H1 (cell line): ENCODE results near the gene BARX1. TPM values are rescaled to one million over a fixed set of nuclear protein-coding genes. Genes with fewer than 3 reads are reported as not detected.

ENCODE experiments used
- CTCF ChIA-PET: fragments of 300-600 bp; sonication (Branson Sonifier 250); formaldehyde crosslinking; loops from one replicate; lab custom pipeline; 2021; ENCODE audit not compliant: partially characterized antibody; lab: Charles Lee
- POLR2A ChIA-PET: fragments of 300-600 bp; sonication (Branson Sonifier 250); formaldehyde crosslinking; loops from one replicate; lab custom pipeline; 2021; ENCODE audit warnings: inconsistent platforms; ENCODE audit not compliant: partially characterized antibody; lab: Charles Lee
- DNase-seq, 2 experiments: peaks; one replicate each; pipeline versions ENCODE4 v3.0.0 to v3.0.0-alpha.2; 2010 to 2022; ENCODE audit warnings: low spot score in 2 of 2, low read depth in 1 of 2, mixed read lengths in 1 of 2
- FAIRE-seq: peaks from 2 replicates; lab custom pipeline; 2011; peaks lifted over from hg19 to GRCh38; lab: Jason Lieb, UNC
- H2AFZ ChIP-seq: 2 replicates; pipeline ENCODE4 v1.8.1; 2012; ENCODE audit warnings: low read length, inconsistent platforms
- H2AK5ac ChIP-seq: 2 replicates; pipeline ENCODE4 v1.6.1; 2013; ENCODE audit warnings: low read depth, low read length
- H2BK120ac ChIP-seq: replicated peaks from 2 replicates; pipeline ENCODE3; 2013; ENCODE audit warnings: low read depth, low read length, inconsistent platforms
- H2BK12ac ChIP-seq: 2 replicates; pipeline ENCODE4 v1.6.1; 2013; ENCODE audit warnings: low read depth, low read length
- H2BK15ac ChIP-seq: 2 replicates; pipeline ENCODE4 v1.6.1; 2013; ENCODE audit warnings: low read length
- H2BK20ac ChIP-seq: 2 replicates; pipeline ENCODE4 v1.6.1; 2013; ENCODE audit warnings: low read length
- H2BK5ac ChIP-seq: 2 replicates; pipeline ENCODE4 v1.6.1; 2013; ENCODE audit warnings: low read depth, low read length
- H3K14ac ChIP-seq: 2 replicates; pipeline ENCODE4 v1.6.1; 2013; ENCODE audit warnings: inconsistent platforms; ENCODE audit not compliant: insufficient read length
- H3K18ac ChIP-seq: 2 replicates; pipeline ENCODE4 v1.6.1; 2013; ENCODE audit warnings: low read length; ENCODE audit errors: extremely low read depth
- H3K23ac ChIP-seq: 2 replicates; pipeline ENCODE4 v1.6.1; 2013; ENCODE audit warnings: inconsistent platforms; ENCODE audit not compliant: insufficient read length
- H3K23me2 ChIP-seq: 2 replicates; pipeline ENCODE4 v1.6.1; 2013; ENCODE audit warnings: low read depth, low read length
- H3K27ac ChIP-seq: 2 replicates; pipeline ENCODE4 v1.6.1; 2011; ENCODE audit warnings: low read depth, low read length, inconsistent platforms
- H3K27me3 ChIP-seq, 4 experiments: replicated peaks in 1 of 4; 1 replicate in 1 of 4; 2 replicates in 3 of 4; pipeline versions ENCODE4 v1.6.1 to v1.8.1; 2011 to 2013; ENCODE audit warnings: low read length in 3 of 4, mild to moderate bottlenecking in 3 of 4, inconsistent platforms in 2 of 4, mixed read lengths in 2 of 4, moderate library complexity in 1 of 4; ENCODE audit not compliant: control insufficient read depth in 3 of 4, insufficient read depth in 3 of 4; ENCODE audit errors: extremely low read depth in 1 of 4
- H3K36me3 ChIP-seq, 4 experiments: 2 replicates each; pipeline versions ENCODE4 v1.6.1 to v1.8.1; 2011 to 2013; ENCODE audit warnings: mild to moderate bottlenecking in 4 of 4, low read length in 3 of 4, moderate library complexity in 2 of 4, control low read depth in 1 of 4, inconsistent platforms in 1 of 4; ENCODE audit not compliant: insufficient read depth in 4 of 4, control insufficient read depth in 2 of 4
- H3K4ac ChIP-seq: replicated peaks from 2 replicates; pipeline ENCODE3; 2013; ENCODE audit warnings: low read length, low read depth, mixed read lengths, inconsistent platforms; ENCODE audit not compliant: insufficient read length
- H3K4me1 ChIP-seq, 4 experiments: replicated peaks in 1 of 4; 1 replicate in 1 of 4; 2 replicates in 3 of 4; pipeline versions ENCODE4 v1.6.1 to v1.8.1; 2011 to 2013; ENCODE audit warnings: low read length in 3 of 4, inconsistent platforms in 2 of 4, mixed read lengths in 1 of 4; ENCODE audit not compliant: insufficient read depth in 4 of 4, control insufficient read depth in 3 of 4
- H3K4me2 ChIP-seq, 2 experiments: 2 replicates each; pipeline versions ENCODE4 v1.6.1 to v1.8.1; 2011 to 2013; ENCODE audit warnings: low read depth in 2 of 2, low read length in 2 of 2, control low read depth in 1 of 2, inconsistent platforms in 1 of 2, mild to moderate bottlenecking in 1 of 2; ENCODE audit not compliant: insufficient read depth in 1 of 2
- H3K4me3 ChIP-seq, 4 experiments: fragments of 200-600, 300-600 bp in 1 of 4; sonication (generic), shearing (Covaris generic), sonication (Bioruptor Twin) in 1 of 4; 2 replicates each; pipeline versions ENCODE4 v1.5.1 to v1.8.1; 2011 to 2016; ENCODE audit warnings: low read length in 4 of 4, low read depth in 3 of 4, control low read depth in 2 of 4, inconsistent platforms in 2 of 4, mild to moderate bottlenecking in 2 of 4, mixed read lengths in 1 of 4, moderate library complexity in 1 of 4; ENCODE audit not compliant: insufficient read depth in 2 of 4; ENCODE audit errors: extremely low read depth in 1 of 4
- H3K56ac ChIP-seq: replicated peaks from 2 replicates; pipeline ENCODE3; 2013; ENCODE audit warnings: low read depth, mild to moderate bottlenecking, mixed read lengths, low read length, inconsistent platforms; ENCODE audit not compliant: insufficient read length
- H3K79me1 ChIP-seq: 2 replicates; pipeline ENCODE4 v1.6.1; 2013; ENCODE audit warnings: low read depth, low read length, control low read depth
- H3K79me2 ChIP-seq, 2 experiments: 2 replicates each; pipeline versions ENCODE4 v1.6.1 to v1.8.1; 2012 to 2013; ENCODE audit warnings: low read length in 2 of 2, mild to moderate bottlenecking in 2 of 2, inconsistent platforms in 1 of 2; ENCODE audit not compliant: insufficient read depth in 2 of 2, control insufficient read depth in 1 of 2
- H3K9ac ChIP-seq, 4 experiments: replicated peaks in 1 of 4; 1 replicate in 1 of 4; 2 replicates in 3 of 4; pipeline versions ENCODE4 v1.6.1 to v1.8.1; 2011 to 2013; ENCODE audit warnings: low read depth in 3 of 4, low read length in 3 of 4, control low read depth in 2 of 4, mild to moderate bottlenecking in 2 of 4, moderate library complexity in 2 of 4, inconsistent platforms in 1 of 4; ENCODE audit errors: extremely low read depth in 1 of 4
- H3K9me3 ChIP-seq, 2 experiments: 2 replicates each; pipeline versions ENCODE4 v1.6.1 to v1.8.1; 2012 to 2013; ENCODE audit warnings: mild to moderate bottlenecking in 2 of 2, moderate library complexity in 2 of 2, control low read depth in 1 of 2, inconsistent platforms in 1 of 2, low read depth in 1 of 2, low read length in 1 of 2, mixed read lengths in 1 of 2; ENCODE audit not compliant: insufficient read depth in 2 of 2
- H4K20me1 ChIP-seq, 2 experiments: replicated peaks in 1 of 2; 2 replicates each; pipeline versions ENCODE3 to v1.8.1; 2011 to 2013; ENCODE audit warnings: inconsistent platforms in 2 of 2, low read length in 2 of 2, mild to moderate bottlenecking in 1 of 2; ENCODE audit not compliant: insufficient read depth in 2 of 2, control insufficient read depth in 1 of 2
- H4K5ac ChIP-seq: 2 replicates; pipeline ENCODE4 v1.6.1; 2013; ENCODE audit warnings: low read length, low read depth, mixed read lengths, inconsistent platforms; ENCODE audit not compliant: insufficient read length
- H4K8ac ChIP-seq: 2 replicates; pipeline ENCODE4 v1.8.0; 2013; ENCODE audit warnings: mild to moderate bottlenecking, moderate library complexity, low read length, inconsistent platforms; ENCODE audit not compliant: insufficient read depth; ENCODE audit errors: extremely low read depth
- H4K91ac ChIP-seq: replicated peaks from 2 replicates; pipeline ENCODE3; 2013; ENCODE audit warnings: low read length, mixed read lengths, inconsistent platforms; ENCODE audit not compliant: insufficient read length
- ASH2L ChIP-seq: fragments of 200-600, 300-600 bp; sonication (generic); IDR thresholded peaks from one replicate; pipeline ENCODE4 v1.7.1; 2017; ENCODE audit warnings: low read length
- CBX5 ChIP-seq: fragments of 300-800, 300-1000 bp; sonication (generic); IDR thresholded peaks from 2 replicates; pipeline ENCODE4 v1.7.1; 2016; ENCODE audit warnings: antibody characterized with exemption, low read length, low read depth
- CBX8 ChIP-seq: fragments of 300-800, 300-1000 bp; sonication (generic); IDR thresholded peaks from 2 replicates; pipeline ENCODE4 v1.7.1; 2016; ENCODE audit warnings: low read depth, low read length, borderline replicate concordance
- EGR1 ChIP-seq: IDR thresholded peaks from 2 replicates; pipeline ENCODE4 v1.6.1; 2011; ENCODE audit warnings: low read depth, low read length, borderline replicate concordance
- JUND ChIP-seq: IDR thresholded peaks from 2 replicates; pipeline ENCODE4 v1.6.1; 2011; ENCODE audit warnings: mild to moderate bottlenecking, improper control_type of control experiment, low read length
- KDM5A ChIP-seq: fragments of 200-600 bp; IDR thresholded peaks from 2 replicates; pipeline ENCODE4 v1.7.1; 2012; ENCODE audit warnings: mild to moderate bottlenecking, low read length, inconsistent platforms, mixed read lengths
- MAX ChIP-seq: IDR thresholded peaks from 2 replicates; pipeline ENCODE4 v1.6.1; 2012; ENCODE audit warnings: inconsistent platforms
- POLR2A ChIP-seq, 2 experiments: IDR thresholded peaks; 1 replicate in 1 of 2; 2 replicates in 1 of 2; pipeline ENCODE4 v1.6.1; 2011; ENCODE audit warnings: low read depth in 2 of 2, low read length in 2 of 2, mild to moderate bottlenecking in 2 of 2; ENCODE audit errors: control extremely low read depth in 1 of 2
- WGBS, 2 experiments: shearing (Covaris generic) in 1 of 2; methylation state at CpG; one replicate each; pipeline versions ENCODE4 v1.1.6 to v1.1.7; 2013 to 2015; ENCODE audit warnings: low lambda C conversion rate in 2 of 2, mixed read lengths in 2 of 2, inconsistent platforms in 1 of 2, low coverage in 1 of 2, missing lambda C conversion rate in 1 of 2; ENCODE audit not compliant: insufficient replicate concordance in 2 of 2, insufficient coverage in 1 of 2, insufficient read length in 1 of 2; ENCODE audit errors: extremely low coverage in 1 of 2, missing lambda C conversion rate in 1 of 2; 5-methylcytosine and 5-hydroxymethylcytosine counted together
- polyA plus RNA-seq, 7 experiments: library from polyadenylated mRNA; depleted of rRNA in 3 of 7; stranded (reverse) in 5 of 7; unstranded in 2 of 7; fragments of >200 nt in 5 of 7; fragments of 200-250 nt in 2 of 7; gene quantifications; 1 replicate in 5 of 7; 2 replicates in 1 of 7; 4 replicates in 1 of 7; pipeline versions ENCODE4 v1.2.1 to v1.2.3, GENCODE V29; 2011 to 2013; ENCODE audit warnings: missing spikeins in 2 of 7, mixed read lengths in 2 of 7
- total RNA-seq: library from RNA; stranded (reverse); fragmentation: NEBNext Ultra II Directional; extraction: Animal tissue kit (Norgen Biotek cat#: 25700); gene quantifications from 2 replicates; pipeline ENCODE4 v1.2.1, GENCODE V29; 2021
- TF ChIP-seq, protein P1 (sequence below), 3 experiments: IDR thresholded peaks; 1 replicate in 2 of 3; 2 replicates in 1 of 3; pipeline versions ENCODE4 v1.5.1 to v1.6.1; 2011; ENCODE audit warnings: low read length in 3 of 3, mild to moderate bottlenecking in 3 of 3, inconsistent platforms in 2 of 3, low read depth in 1 of 3, moderate library complexity in 1 of 3; ENCODE audit not compliant: insufficient read depth in 1 of 3; ENCODE audit errors: control extremely low read depth in 1 of 3

BARX1 gene
- total and polyA plus RNA-seq, 2 of the 8 experiments (the other 6 are each of a cell fraction or from before 2014, with no cell fraction given), result 0.79 to 2.6 TPM

GRCh38 chr9:93962561-93963440 lies 7.6 kb upstream of the BARX1 start:
- no peak overlapping the region for H3K23ac ChIP-seq
- DNase-seq (peak in 1 of 2 experiments; percentile 80), FAIRE-seq (peak; percentile 82)
- H3K14ac ChIP-seq, result no peak overlapping the region
- H2AFZ ChIP-seq, result no peak overlapping the region
- H2BK20ac ChIP-seq, result no peak overlapping the region
- H2BK120ac ChIP-seq, result no peak overlapping the region
- CTCF ChIA-PET, result interaction anchor here (0.6 to 11.8 kb wide), 36 partner anchors 14 to 1120 kb away, joined by 3 to 146 read pairs (median 6); no protein-coding TSS in a partner anchor
- H3K18ac ChIP-seq, result no peak overlapping the region
- peaks cover 40 to 51% (median 48%) of the 10 kb centered on the region in 4 experiments for H3K27me3 ChIP-seq
- H3K36me3 ChIP-seq, result peaks cover 0 to 7% (median 0%) of the 10 kb centered on the region in 4 experiments; a peak in 1 of 8 replicates
- no peak overlapping the region for H4K91ac ChIP-seq
- no peak overlapping the region for H4K8ac ChIP-seq
- no peak overlapping the region for H3K56ac ChIP-seq
- no peak overlapping the region for H3K27ac ChIP-seq
- H4K20me1 ChIP-seq, result peaks cover 2 to 13% of the 10 kb centered on the region in 2 experiments
- WGBS, 2 experiments, result 29% methylated on average over 22 of the region's 22 CpGs; no CpG with 5 or more reads in 1 of the 2 experiments
- H3K4ac ChIP-seq, result no peak overlapping the region
- 0 out of 2 replicates have a peak, but pooled peaks cover 3% of the 10 kb centered on the region for H3K23me2 ChIP-seq
- no peak overlapping the region for H3K4me2 ChIP-seq
- no peaks in the 10 kb centered on the region for H3K79me1 ChIP-seq
- H4K5ac ChIP-seq, result no peak overlapping the region
- peaks cover 0 to 21% (median 15%) of the 10 kb centered on the region in 4 experiments; a peak in 6 of 7 replicates for H3K4me1 ChIP-seq
- POLR2A ChIA-PET, result interaction anchor here (0.7 to 1.5 kb wide), 2 partner anchors 249 to 250 kb away, joined by 3 read pairs; no protein-coding TSS in a partner anchor
- no peak overlapping the region for H2BK15ac ChIP-seq
- H3K9ac ChIP-seq, result no peak overlapping the region
- H2BK12ac ChIP-seq, result no peak overlapping the region
- no peak overlapping the region for H2BK5ac ChIP-seq
- H3K4me3 ChIP-seq, result no peak overlapping the region
- H3K9me3 ChIP-seq, result no peaks in the 10 kb centered on the region; a peak in 1 of 4 replicates
- H2AK5ac ChIP-seq, result no peak overlapping the region
- no peaks in the 10 kb centered on the region for H3K79me2 ChIP-seq
- TF ChIP-seq KDM5A (no peak), CBX8 (no peak), JUND (no peak), EGR1 (peak; percentile 94), POLR2A (IDR thresholded peaks at IDR 0.05; ENCODE audit: control extremely low read depth in 1 of 2, low read depth in 2 of 2, low read length in 2 of 2) (no peak), ASH2L (no peak), CBX5 (no peak), MAX (no peak)
- TF ChIP-seq, protein P1, sequence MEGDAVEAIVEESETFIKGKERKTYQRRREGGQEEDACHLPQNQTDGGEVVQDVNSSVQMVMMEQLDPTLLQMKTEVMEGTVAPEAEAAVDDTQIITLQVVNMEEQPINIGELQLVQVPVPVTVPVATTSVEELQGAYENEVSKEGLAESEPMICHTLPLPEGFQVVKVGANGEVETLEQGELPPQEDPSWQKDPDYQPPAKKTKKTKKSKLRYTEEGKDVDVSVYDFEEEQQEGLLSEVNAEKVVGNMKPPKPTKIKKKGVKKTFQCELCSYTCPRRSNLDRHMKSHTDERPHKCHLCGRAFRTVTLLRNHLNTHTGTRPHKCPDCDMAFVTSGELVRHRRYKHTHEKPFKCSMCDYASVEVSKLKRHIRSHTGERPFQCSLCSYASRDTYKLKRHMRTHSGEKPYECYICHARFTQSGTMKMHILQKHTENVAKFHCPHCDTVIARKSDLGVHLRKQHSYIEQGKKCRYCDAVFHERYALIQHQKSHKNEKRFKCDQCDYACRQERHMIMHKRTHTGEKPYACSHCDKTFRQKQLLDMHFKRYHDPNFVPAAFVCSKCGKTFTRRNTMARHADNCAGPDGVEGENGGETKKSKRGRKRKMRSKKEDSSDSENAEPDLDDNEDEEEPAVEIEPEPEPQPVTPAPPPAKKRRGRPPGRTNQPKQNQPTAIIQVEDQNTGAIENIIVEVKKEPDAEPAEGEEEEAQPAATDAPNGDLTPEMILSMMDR (IDR thresholded peaks at IDR 0.05; ENCODE audit: control extremely low read depth in 1 of 3, insufficient read depth in 1 of 3, low read depth in 1 of 3, low read length in 3 of 3), result peak in 2 of 3 experiments; percentile 79 to 80; a peak in 3 of 4 replicates
